ENCODE measurements around the gene LRRC4. TPM values are rescaled to one million over a fixed set of nuclear protein-coding genes. Genes with fewer than 3 reads are reported as not detected.
A peak's percentile ranks its signal among the peaks of the same experiment; 100 is the strongest.

The LRRC4 gene
- total RNA-seq, 1 experiment from 2014 or later = 10.4 TPM

- Histone ChIP-seq H4K5ac (ENCODE audit: insufficient read length, low read depth, low read length) (no peak overlapping the region), H2BK15ac (ENCODE audit: low read depth, low read length) (no peak overlapping the region), H4K20me1 (ENCODE audit: control insufficient read depth, insufficient read depth, insufficient read length) (no peaks in the 10 kb centered on the region), H3K79me2 (ENCODE audit: insufficient read depth, low read length) (no peaks in the 10 kb centered on the region), H3K23ac (ENCODE audit: insufficient read length, low read depth, low read length) (no peak overlapping the region), H4K8ac (replicated peaks; ENCODE audit: insufficient read length, low read depth, low read length) (no peak overlapping the region), H3K27me3 (ENCODE audit: insufficient read depth, low read length) (no peaks in the 10 kb centered on the region), H3K9ac (ENCODE audit: extremely low read depth, insufficient read length, low read length) (no peak overlapping the region), H2BK120ac (ENCODE audit: low read depth, low read length, poor library complexity, severe bottlenecking) (no peak overlapping the region), H2BK12ac (ENCODE audit: insufficient read length, low read depth, low read length) (no peak overlapping the region), H2BK5ac (ENCODE audit: insufficient read length, low read length) (no peak overlapping the region), H2AFZ (ENCODE audit: low read length) (no peak overlapping the region), H3T11ph (ENCODE audit: low read length) (no peak overlapping the region), H3K9me3 (ENCODE audit: control insufficient read depth, low read depth, low read length) (no peaks in the 10 kb centered on the region), H3K56ac (ENCODE audit: insufficient read length, low read depth, low read length) (no peak overlapping the region), H3K79me1 (ENCODE audit: insufficient read depth, low read depth, low read length, poor library complexity, severe bottlenecking) (no peaks in the 10 kb centered on the region), H4K91ac (ENCODE audit: insufficient read length, low read depth, low read length) (no peak overlapping the region), H3K18ac (ENCODE audit: insufficient read length, low read depth, low read length) (no peak overlapping the region), H2AK5ac (ENCODE audit: insufficient read length, low read length) (no peak overlapping the region), H3K4me1 (ENCODE audit: insufficient read depth, low read length) (no peaks in the 10 kb centered on the region; the same call in 1 of the 2 replicates), H2BK20ac (ENCODE audit: low read depth, low read length, poor library complexity, severe bottlenecking) (no peak overlapping the region), H3K4me2 (ENCODE audit: insufficient read depth, insufficient read length, low read length) (no peak overlapping the region), H3K4ac (ENCODE audit: low read depth, low read length) (no peak overlapping the region), H3K23me2 (ENCODE audit: insufficient read length, low read depth, low read length, poor library complexity, severe bottlenecking) (no peaks in the 10 kb centered on the region), H3K14ac (ENCODE audit: insufficient read depth, low read length) (no peak overlapping the region), H3K27ac (ENCODE audit: insufficient read length, low read depth, low read length) (no peak overlapping the region)
- Mint-ChIP-seq H3K9me3 (no peaks in the 10 kb centered on the region), H3K27ac (peak overlapping the region in 2 of 3 experiments; percentile 16 to 82; a peak in 3 of 7 replicates), H3K4me3 (no peak overlapping the region), H3K36me3 (ENCODE audit: insufficient read depth in 1 of 3, low read depth in 3 of 3) (peaks cover 0 to 10% (median 8%) of the 10 kb centered on the region in 3 experiments; a peak in 5 of 7 replicates), H3K27me3 (ENCODE audit: low read depth) (no peaks in the 10 kb centered on the region), H3K4me1 (peaks cover 6 to 9% of the 10 kb centered on the region in 2 experiments; a peak in 2 of 4 replicates)
- TF ChIP-seq CTCF (conservative IDR thresholded peaks at IDR 0.05) = no peak
- no CpG with 5 or more reads among the region's 15 CpGs for WGBS (ENCODE audit: extremely low coverage, insufficient read length, low lambda C conversion rate)
- DNase-seq = no peak
Observed at GRCh38 chr7:128073671-128074310, 42.6 kb upstream of the LRRC4 start.
